ENCODE results near the gene MARCHF2. TPM values are rescaled to one million over a fixed set of nuclear protein-coding genes. Genes with fewer than 3 reads are reported as not detected.

The MARCHF2 gene
- polyA plus RNA-seq, 4 donors, result 11.4 to 20.8 (median 15.7) TPM

DNA sequence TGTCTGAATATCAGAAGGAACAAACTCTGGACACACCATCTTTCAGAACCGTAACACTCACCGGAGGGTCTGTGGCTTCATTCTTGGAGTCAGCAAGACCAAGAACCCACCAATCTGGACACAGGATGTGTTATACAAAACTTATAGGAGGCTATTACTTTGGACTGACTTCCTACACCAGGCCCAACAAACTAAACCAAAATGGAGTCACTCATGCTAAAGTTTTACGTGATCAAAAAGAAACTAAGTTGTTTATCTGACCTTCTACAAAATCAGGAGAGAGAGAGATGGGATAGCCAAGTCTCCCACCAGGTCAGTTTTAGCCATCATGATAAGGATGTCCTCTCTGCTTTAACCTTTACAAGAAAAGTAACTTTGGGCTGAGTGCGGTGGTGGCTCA is 26.1 kb upstream of the MARCHF2 start:
- DNase-seq (ENCODE audit: low read depth in 4 of 4, low spot score in 2 of 4), result no peak

DNA sequence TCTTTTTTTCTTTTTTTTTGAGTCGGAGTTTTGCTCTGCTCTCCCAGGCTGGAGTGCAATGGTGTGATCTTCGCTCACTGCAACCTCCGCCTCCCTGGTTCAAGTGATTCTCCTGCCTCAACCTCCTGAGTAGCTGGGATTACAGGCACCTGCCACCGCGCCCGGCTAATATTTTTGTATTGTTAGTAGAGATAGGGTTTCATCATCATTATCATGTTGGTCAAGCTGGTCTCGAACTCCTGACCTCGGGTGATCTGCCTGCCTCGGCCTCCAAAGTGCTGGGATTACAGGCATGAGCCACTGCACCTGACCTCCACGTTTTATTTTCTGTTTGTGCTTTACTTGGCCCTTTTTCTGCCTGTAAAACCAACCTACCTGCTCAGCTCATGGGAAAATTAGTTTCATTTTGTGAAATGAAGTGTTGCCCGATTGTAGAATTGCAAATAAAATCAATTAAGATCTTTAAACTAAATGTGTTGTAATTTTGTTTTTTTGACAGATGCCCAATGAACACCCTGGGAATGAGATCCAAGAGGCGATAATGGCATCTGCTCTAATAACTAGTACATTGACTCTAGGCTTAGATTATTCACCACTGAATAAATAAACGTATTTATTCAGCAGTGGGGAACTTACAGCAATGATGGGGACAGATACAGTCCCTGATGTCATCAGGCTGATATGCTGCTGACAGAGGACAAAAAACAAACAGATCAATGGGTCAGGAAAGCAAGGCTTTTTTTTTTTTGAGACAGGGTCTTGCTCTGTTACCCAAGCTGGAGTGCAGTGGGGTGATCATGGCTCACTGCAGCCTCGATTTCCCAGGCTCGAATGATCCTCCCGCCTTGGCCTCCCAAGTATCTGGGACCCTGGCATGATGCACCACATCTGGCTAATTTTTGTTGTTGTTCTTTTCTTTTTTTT is 25.2 kb upstream of the MARCHF2 start:
- no peak for DNase-seq (ENCODE audit: low read depth in 4 of 4, low spot score in 2 of 4)

GRCh38 chr19:8388612-8388958 is 24.5 kb upstream of the MARCHF2 start:
- DNase-seq (ENCODE audit: low read depth in 4 of 4, low spot score in 2 of 4), result no peak

DNA sequence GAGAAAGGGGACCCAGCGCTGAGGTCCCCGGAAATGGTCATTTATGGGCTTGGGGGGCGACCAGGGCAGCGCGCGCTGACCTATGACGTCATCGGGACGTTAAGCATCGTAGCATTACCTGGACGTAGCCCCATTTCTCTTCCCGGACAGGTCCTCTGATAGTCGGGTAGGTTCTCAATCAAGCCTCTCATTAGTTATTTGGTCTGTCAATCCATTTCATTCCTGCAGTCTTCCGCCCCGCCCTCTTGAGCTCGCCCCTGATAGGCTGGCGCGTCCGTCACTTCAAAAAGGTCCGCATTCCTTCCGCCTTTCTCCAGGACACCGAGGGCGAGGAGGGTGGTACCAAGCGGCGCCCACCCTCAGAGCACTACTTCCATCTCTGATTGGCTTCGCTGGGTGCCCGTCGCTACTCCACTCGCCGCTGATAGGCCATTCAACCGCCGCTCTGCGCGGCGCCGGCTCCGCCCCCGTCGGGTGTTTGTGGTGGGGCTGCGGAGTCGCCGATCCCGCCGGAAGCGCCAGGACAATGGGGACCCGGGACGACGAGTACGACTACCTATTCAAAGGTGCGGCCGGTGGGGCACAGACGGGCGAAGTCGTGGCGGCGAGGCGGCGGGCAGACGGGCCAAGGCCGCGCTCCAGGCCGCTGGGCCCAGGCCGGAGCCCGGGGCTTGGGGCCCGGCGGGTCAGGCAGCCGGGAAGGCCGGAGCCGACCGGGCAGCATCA is 23.1 kb upstream of the MARCHF2 start, which contains the start of gene RAB11B:
TSS of gene RAB11B (plus strand) at position 470 of the 726 bp plus-strand sequence. CDS start at position 527, 57 bp downstream.
- peak; percentile 97 to 100 (median 100) for DNase-seq (ENCODE audit: low read depth in 4 of 4, low spot score in 2 of 4)

GRCh38 chr19:8390617-8390981 is 22.5 kb upstream of the MARCHF2 start:
- peak in 3 of 4 donors; percentile 55 to 77 (median 74) for DNase-seq (ENCODE audit: low read depth in 4 of 4, low spot score in 2 of 4)

GRCh38 chr19:8391198-8392016 is 21.7 kb upstream of the MARCHF2 start:
- DNase-seq (ENCODE audit: low read depth in 4 of 4, low spot score in 2 of 4), result no peak

DNA sequence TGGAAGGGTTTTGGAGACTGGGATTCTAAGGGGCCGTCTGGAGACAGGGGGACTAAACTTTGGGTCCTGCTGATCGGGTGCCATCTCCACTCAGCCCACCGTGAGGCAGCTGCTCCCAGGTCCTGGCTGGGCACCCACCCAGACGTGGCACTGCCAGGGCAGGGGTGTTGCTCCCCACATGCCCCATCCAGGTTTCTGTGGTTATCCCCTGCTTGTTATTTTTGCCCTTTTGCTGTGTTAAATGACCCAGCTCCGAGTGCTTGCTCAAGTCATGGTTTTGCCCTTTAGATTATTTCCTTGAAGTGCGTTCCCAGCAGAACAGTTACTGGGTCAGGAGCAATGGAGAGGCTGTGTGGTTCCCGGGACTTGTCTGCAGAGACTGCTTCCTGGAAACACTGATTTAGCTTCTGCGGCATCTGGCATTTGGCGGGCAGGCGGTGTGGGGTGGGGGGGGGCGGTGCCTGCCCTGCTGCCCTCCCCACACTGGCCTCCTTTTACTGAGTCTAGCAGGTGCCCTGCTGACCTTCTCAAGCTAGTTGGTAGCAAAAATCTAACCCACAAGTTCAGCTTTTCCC is 21.0 kb upstream of the MARCHF2 start:
- DNase-seq (ENCODE audit: low read depth in 4 of 4, low spot score in 2 of 4), result no peak

- no peak for DNase-seq (ENCODE audit: low read depth in 4 of 4, low spot score in 2 of 4)
Measured at GRCh38 chr19:8393192-8393870, 19.8 kb upstream of the MARCHF2 start.

- no peak for DNase-seq (ENCODE audit: low read depth in 4 of 4, low spot score in 2 of 4)
Measured at GRCh38 chr19:8393871-8394250, 19.2 kb upstream of the MARCHF2 start.

- no peak for DNase-seq (ENCODE audit: low read depth in 4 of 4, low spot score in 2 of 4)
Measured at GRCh38 chr19:8395621-8396082, 17.5 kb upstream of the MARCHF2 start.

DNA sequence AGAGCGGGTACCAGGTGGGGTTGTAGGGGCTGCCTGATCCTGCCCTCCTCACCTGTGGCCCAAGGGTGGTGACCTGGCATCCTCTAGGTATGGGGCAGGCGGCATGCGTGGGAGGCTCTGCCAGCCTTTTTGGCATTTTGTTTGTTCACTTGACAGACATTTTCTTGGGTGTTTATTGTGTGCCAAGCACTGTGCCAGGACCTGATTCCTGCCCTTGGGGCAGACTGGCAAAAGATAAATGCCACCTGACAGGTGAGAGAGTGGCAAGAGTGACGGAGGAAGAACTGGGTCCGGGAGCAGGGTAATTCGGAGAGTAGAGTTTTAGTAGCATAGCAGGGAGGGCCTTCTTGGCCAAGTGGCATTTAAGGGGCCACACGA is 16.9 kb upstream of the MARCHF2 start:
- DNase-seq (ENCODE audit: low read depth in 4 of 4, low spot score in 2 of 4), result no peak

GRCh38 chr19:8396563-8397203 is 16.4 kb upstream of the MARCHF2 start:
- DNase-seq (ENCODE audit: low read depth in 4 of 4, low spot score in 2 of 4), result no peak

DNA sequence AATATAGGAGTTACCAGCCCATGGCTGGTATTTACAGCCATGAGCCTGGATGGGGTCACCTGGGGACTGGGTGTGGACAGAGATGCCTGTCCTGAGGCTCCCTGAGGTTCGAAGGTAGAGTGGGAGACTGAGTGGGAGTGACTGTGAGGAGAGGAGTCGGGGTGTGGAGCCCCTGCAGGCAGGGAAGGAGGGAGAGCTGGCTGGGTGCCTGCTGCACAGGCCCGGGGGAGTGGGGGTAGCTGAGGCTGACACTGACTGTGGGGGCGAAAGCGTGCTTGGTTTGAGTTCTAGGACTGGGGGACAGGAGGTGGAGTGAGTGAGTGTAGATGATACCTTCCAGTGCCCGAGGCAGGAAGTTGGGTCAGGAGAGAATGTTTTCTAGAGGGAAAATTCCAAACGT is 15.8 kb upstream of the MARCHF2 start:
- no peak for DNase-seq (ENCODE audit: low read depth in 4 of 4, low spot score in 2 of 4)

- DNase-seq (ENCODE audit: low read depth in 4 of 4, low spot score in 2 of 4), result no peak
Measured at GRCh38 chr19:8397746-8398310, 15.3 kb upstream of the MARCHF2 start.

DNA sequence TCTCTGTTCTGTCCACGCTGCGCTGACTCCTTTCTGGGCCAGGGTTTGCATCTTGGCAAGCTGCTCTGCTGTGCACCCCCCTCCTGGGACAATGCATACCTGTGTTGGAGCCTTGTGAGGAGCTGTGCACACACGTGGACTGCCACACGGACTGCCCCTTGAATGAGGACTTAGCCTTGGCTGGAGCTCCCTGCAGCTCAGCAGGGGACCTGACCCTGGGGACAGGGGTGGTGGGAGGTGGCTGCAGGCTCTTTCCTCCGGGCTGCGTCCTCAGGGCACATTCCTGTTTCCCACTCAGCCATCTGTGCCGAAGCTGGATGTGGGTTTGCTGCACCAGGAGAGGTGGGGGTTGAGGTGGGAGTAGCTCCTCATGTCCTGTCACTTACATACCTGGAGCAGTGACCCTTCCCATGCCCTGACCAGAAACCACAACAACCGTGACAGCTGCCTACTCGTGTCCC is 14.8 kb upstream of the MARCHF2 start:
- DNase-seq (ENCODE audit: low read depth in 4 of 4, low spot score in 2 of 4), result peak in 2 of 4 donors; percentile 37 to 55

DNA sequence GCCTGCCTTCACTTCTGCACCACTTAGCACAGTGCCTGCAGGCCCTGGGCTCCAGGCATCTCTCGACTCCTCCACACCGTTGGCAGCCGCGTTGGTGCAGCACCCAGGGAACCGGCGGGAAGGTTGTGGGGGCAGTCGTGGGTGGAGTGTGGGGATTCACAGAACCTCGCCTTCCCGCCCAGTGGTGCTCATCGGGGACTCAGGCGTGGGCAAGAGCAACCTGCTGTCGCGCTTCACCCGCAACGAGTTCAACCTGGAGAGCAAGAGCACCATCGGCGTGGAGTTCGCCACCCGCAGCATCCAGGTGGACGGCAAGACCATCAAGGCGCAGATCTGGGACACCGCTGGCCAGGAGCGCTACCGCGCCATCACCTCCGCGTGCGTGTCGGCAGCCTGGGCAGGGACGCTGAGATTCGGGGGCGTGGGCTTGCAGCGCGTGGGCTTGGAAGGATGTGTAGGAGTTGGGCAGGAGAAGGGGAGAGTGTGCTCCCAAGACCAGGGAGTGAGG is 13.4 kb upstream of the MARCHF2 start:
- no peak for DNase-seq (ENCODE audit: low read depth in 4 of 4, low spot score in 2 of 4)

DNA sequence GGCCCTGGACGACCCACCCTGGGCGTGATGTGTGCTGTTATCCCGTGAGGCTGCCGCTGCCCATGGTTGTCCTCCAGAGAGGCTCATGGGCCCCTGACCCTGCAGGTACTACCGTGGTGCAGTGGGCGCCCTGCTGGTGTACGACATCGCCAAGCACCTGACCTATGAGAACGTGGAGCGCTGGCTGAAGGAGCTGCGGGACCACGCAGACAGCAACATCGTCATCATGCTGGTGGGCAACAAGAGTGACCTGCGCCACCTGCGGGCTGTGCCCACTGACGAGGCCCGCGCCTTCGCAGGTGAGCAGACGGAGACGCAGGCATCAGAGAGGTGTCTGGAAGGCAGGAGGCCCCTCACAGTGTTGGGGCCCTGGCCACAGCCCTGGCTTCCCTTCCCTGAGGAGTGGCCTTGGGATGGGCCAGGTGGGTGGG is 11.1 kb upstream of the MARCHF2 start:
- no peak for DNase-seq (ENCODE audit: low read depth in 4 of 4, low spot score in 2 of 4)

- no peak for DNase-seq (ENCODE audit: low read depth in 4 of 4, low spot score in 2 of 4)
Measured at GRCh38 chr19:8403098-8403819, 9.8 kb upstream of the MARCHF2 start.

Measured in left renal cortex interstitium (tissue), 4 donors.